Mesothelial cell of epicardium (in vitro differentiated cells): ENCODE results near the gene C6orf132. TPM values are rescaled to one million over a fixed set of nuclear protein-coding genes. Genes with fewer than 3 reads are reported as not detected.
"Not testable (repeated sequence)": the region's sequence is repeated elsewhere in the genome, so short reads cannot be mapped to it uniquely, and the experiment has no call there.

Experiments used
- DNase-seq, 2 experiments: peaks; one replicate each; pipeline ENCODE4 v3.0.0; 2021; ENCODE audit warnings: low spot score in 2 of 2; ENCODE audit not compliant: unreplicated experiment in 2 of 2
- H3K27ac Mint-ChIP-seq: 2 replicates; pipeline ENCODE4 v1.8.0; 2021; ENCODE audit warnings: mixed read lengths
- H3K27me3 Mint-ChIP-seq: 2 replicates; pipeline ENCODE4 v1.8.0; 2021; ENCODE audit warnings: low read depth, mixed read lengths
- H3K36me3 Mint-ChIP-seq: 2 replicates; pipeline ENCODE4 v1.8.0; 2021; ENCODE audit warnings: mixed read lengths
- H3K4me1 Mint-ChIP-seq: 2 replicates; pipeline ENCODE4 v1.8.0; 2021; ENCODE audit warnings: mixed read lengths
- H3K4me3 Mint-ChIP-seq: 2 replicates; pipeline ENCODE4 v1.8.0; 2021; ENCODE audit warnings: mild to moderate bottlenecking, moderate library complexity, mixed read lengths
- H3K9me3 Mint-ChIP-seq: 2 replicates; pipeline ENCODE4 v1.8.0; 2021; ENCODE audit warnings: mixed read lengths
- CTCF ChIP-seq: fragments of 200-600 bp; sonication (generic); IDR thresholded peaks from one replicate; pipeline ENCODE4 v1.5.0; 2021; ENCODE audit warnings: antibody characterized with exemption; ENCODE audit not compliant: unreplicated experiment
- total RNA-seq: library from RNA; stranded (reverse); gene quantifications from 3 replicates; pipeline ENCODE4 v1.2.1, GENCODE V29; 2021

Gene C6orf132
- total RNA-seq, 1 donor from 2014 or later: 22.4 TPM

GRCh38 chr6:42158011-42158410, 15.6 kb upstream of the C6orf132 start:
- H3K9me3 Mint-ChIP-seq: no peaks in the 10 kb centered on the region
- peak overlapping the region; percentile 61 for H3K27ac Mint-ChIP-seq
- no peaks in the 10 kb centered on the region for H3K36me3 Mint-ChIP-seq
- peaks cover 4% of the 10 kb centered on the region for H3K4me1 Mint-ChIP-seq
- peaks cover 3% of the 10 kb centered on the region for H3K27me3 Mint-ChIP-seq
- DNase-seq: no peak
- H3K4me3 Mint-ChIP-seq: no peak overlapping the region
- no peak for TF ChIP-seq CTCF

- DNase-seq: no peak
- peaks cover 2% of the 10 kb centered on the region for H3K27me3 Mint-ChIP-seq
- no peaks in the 10 kb centered on the region for H3K36me3 Mint-ChIP-seq
- H3K9me3 Mint-ChIP-seq: no peaks in the 10 kb centered on the region
- no peak overlapping the region for H3K4me3 Mint-ChIP-seq
- H3K4me1 Mint-ChIP-seq: peaks cover 4% of the 10 kb centered on the region
- TF ChIP-seq CTCF: no peak
- H3K27ac Mint-ChIP-seq: no peak overlapping the region
Measured at GRCh38 chr6:42156638-42157037, 14.2 kb upstream of the C6orf132 start.

- Mint-ChIP-seq H3K27me3 (no peaks in the 10 kb centered on the region), H3K4me1 (peaks cover 4% of the 10 kb centered on the region), H3K27ac (no peak overlapping the region), H3K9me3 (no peaks in the 10 kb centered on the region), H3K4me3 (no peak overlapping the region), H3K36me3 (no peaks in the 10 kb centered on the region)
- DNase-seq: no peak
- no peak for TF ChIP-seq CTCF
Measured at GRCh38 chr6:42155293-42155692, 12.9 kb upstream of the C6orf132 start.

- H3K9me3 Mint-ChIP-seq: no peaks in the 10 kb centered on the region
- no peak overlapping the region for H3K27ac Mint-ChIP-seq
- no peaks in the 10 kb centered on the region for H3K36me3 Mint-ChIP-seq
- no peak for TF ChIP-seq CTCF
- H3K4me3 Mint-ChIP-seq: no peak overlapping the region
- H3K4me1 Mint-ChIP-seq: peaks cover 4% of the 10 kb centered on the region
- no peak for DNase-seq
- no peaks in the 10 kb centered on the region for H3K27me3 Mint-ChIP-seq
Measured at GRCh38 chr6:42154461-42155209, 12.2 kb upstream of the C6orf132 start.

GRCh38 chr6:42153921-42154320, 11.5 kb upstream of the C6orf132 start:
- no peak for TF ChIP-seq CTCF
- Mint-ChIP-seq H3K27me3 (no peaks in the 10 kb centered on the region), H3K27ac (no peak overlapping the region), H3K4me3 (no peak overlapping the region), H3K4me1 (peaks cover 4% of the 10 kb centered on the region), H3K36me3 (peaks cover 2% of the 10 kb centered on the region), H3K9me3 (no peaks in the 10 kb centered on the region)
- no peak for DNase-seq

GRCh38 chr6:42152528-42153213, 10.3 kb upstream of the C6orf132 start:
- not testable (repeated sequence) for H3K36me3 Mint-ChIP-seq, H3K27ac Mint-ChIP-seq, H3K4me1 Mint-ChIP-seq, DNase-seq, H3K4me3 Mint-ChIP-seq, H3K9me3 Mint-ChIP-seq, H3K27me3 Mint-ChIP-seq
